ENCODE results near the gene CHST5. TPM values are rescaled to one million over a fixed set of nuclear protein-coding genes. Genes with fewer than 3 reads are reported as not detected.

CHST5 gene
- total and polyA plus RNA-seq, 9 of the 15 experiments (the other 6 are each of a cell fraction or from before 2014, with no cell fraction given): 0.06 to 0.21 (median 0.14) TPM; not detected in 5

DNA sequence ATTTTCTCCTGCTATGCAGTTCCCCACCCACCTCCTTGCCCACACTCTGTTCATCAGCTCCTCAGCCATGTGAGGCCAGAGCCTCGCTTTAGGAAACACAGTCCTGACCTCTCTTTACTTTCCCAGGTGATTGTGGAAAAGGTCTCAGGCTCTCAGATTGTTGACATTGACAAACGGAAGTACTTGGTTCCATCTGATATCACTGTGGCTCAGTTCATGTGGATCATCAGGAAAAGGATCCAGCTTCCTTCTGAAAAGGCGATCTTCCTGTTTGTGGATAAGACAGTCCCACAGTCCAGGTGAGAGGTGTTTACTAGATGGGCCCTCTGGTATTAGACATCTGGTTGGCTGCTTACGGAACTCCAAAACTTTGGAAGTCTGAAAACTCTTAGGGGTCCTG is 32.0 kb upstream of the CHST5 start:
- CTCF ChIA-PET (ENCODE audit: low intra/inter-chr PET ratio): no interaction called here
- no peak for FAIRE-seq

More for the DNA sequence above, 32.0 kb upstream of the CHST5 start:
- Histone ChIP-seq H4K20me1 (replicated peaks; ENCODE audit: control insufficient read depth, insufficient read depth, low read length) (peaks cover 7% of the 10 kb centered on the region; the same call in 1 of the 2 replicates), H3K9me1 (ENCODE audit: control insufficient read depth, insufficient read depth, low read length) (no peaks in the 10 kb centered on the region), H3K4me2 (ENCODE audit: insufficient read depth, low read length) (no peak overlapping the region), H2AFZ (ENCODE audit: low read depth, low read length) (no peak overlapping the region), H3K9me3 (replicated peaks; ENCODE audit: control insufficient read depth, insufficient read depth, low read depth, low read length) (no peaks in the 10 kb centered on the region), H3K9ac (ENCODE audit: insufficient read depth in 1 of 2, low read depth in 2 of 2, low read length in 2 of 2) (no peak overlapping the region), H3K4me3 (no peak overlapping the region), H3K79me2 (ENCODE audit: control insufficient read depth, insufficient read depth, low read length) (peaks cover 19% of the 10 kb centered on the region), H3K4me1 (replicated peaks in 1 of 2; ENCODE audit: control insufficient read depth in 2 of 2, insufficient read depth in 2 of 2, low read length in 2 of 2) (peaks cover 23 to 30% of the 10 kb centered on the region in 2 experiments; a peak in 4 of 5 replicates), H3K36me3 (ENCODE audit: control insufficient read depth, insufficient read depth, low read length) (peaks cover 54% of the 10 kb centered on the region; the same call in 2 of the 3 replicates), H3K27me3 (ENCODE audit: control insufficient read depth in 2 of 2, insufficient read depth in 2 of 2, low read length in 2 of 2) (no peaks in the 10 kb centered on the region), H3K27ac (ENCODE audit: extremely low read depth, low read depth, low read length) (no peak overlapping the region)
- DNase-seq (ENCODE audit: extremely low read depth in 1 of 4, low spot score in 3 of 4) (no peak), ATAC-seq (no peak)
- TF ChIP-seq GABPB1 (CRISPR knock-in tag; IDR thresholded peaks at IDR 0.05) (no peak), ZC3H11A (IDR thresholded peaks at IDR 0.05; ENCODE audit: low read depth, low read length) (no peak), ZNF518B (CRISPR knock-in tag; IDR thresholded peaks at IDR 0.05) (no peak), ATF3 (IDR thresholded peaks at IDR 0.05) (no peak), ATF3 (CRISPR knock-in tag; conservative IDR thresholded peaks at IDR 0.05) (no peak), U2AF1 (optimal IDR thresholded peaks at IDR 0.05; ENCODE audit: low read depth, low read length) (no peak), KAT7 (CRISPR knock-in tag; IDR thresholded peaks at IDR 0.05; ENCODE audit: borderline replicate concordance) (no peak), RAD51 (IDR thresholded peaks at IDR 0.05; ENCODE audit: borderline replicate concordance, low read depth) (no peak), DACH1 (IDR thresholded peaks at IDR 0.05; ENCODE audit: partially characterized antibody) (no peak), HDAC1 (IDR thresholded peaks at IDR 0.05) (no peak), ATF7 (IDR thresholded peaks at IDR 0.05) (no peak), ETV1 (tag; conservative IDR thresholded peaks at IDR 0.05; ENCODE audit: low read depth) (no peak)
- TF ChIP-seq, protein P1, sequence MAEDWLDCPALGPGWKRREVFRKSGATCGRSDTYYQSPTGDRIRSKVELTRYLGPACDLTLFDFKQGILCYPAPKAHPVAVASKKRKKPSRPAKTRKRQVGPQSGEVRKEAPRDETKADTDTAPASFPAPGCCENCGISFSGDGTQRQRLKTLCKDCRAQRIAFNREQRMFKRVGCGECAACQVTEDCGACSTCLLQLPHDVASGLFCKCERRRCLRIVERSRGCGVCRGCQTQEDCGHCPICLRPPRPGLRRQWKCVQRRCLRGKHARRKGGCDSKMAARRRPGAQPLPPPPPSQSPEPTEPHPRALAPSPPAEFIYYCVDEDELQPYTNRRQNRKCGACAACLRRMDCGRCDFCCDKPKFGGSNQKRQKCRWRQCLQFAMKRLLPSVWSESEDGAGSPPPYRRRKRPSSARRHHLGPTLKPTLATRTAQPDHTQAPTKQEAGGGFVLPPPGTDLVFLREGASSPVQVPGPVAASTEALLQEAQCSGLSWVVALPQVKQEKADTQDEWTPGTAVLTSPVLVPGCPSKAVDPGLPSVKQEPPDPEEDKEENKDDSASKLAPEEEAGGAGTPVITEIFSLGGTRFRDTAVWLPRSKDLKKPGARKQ (CRISPR knock-in tag; IDR thresholded peaks at IDR 0.05): no peak
- intact Hi-C loops (cut with micrococcal nuclease): no loop called here
- POLR2A ChIA-PET: interaction anchor here (0.7 to 1.5 kb wide), 7 partner anchors 9 to 131 kb away, joined by 3 to 6 read pairs (median 3); no protein-coding TSS in a partner anchor
- in situ Hi-C loops (cut with MboI): no loop called here
- 57% methylated on average over 4 of the region's 4 CpGs for WGBS (ENCODE audit: insufficient coverage, low coverage, missing lambda C conversion rate)
- no TSS peak for BruUV-seq (replicated peaks)

All from K562 (cell line).